GM12891 (cell line): Measurements from ENCODE around the gene TMEM245.
A peak's percentile ranks its signal among the peaks of the same experiment; 100 is the strongest.

Source experiments
- DNase-seq: peaks from one replicate; pipeline ENCODE4 v3.0.0; 2011; ENCODE audit warnings: low spot score; ENCODE audit not compliant: insufficient read length
- FAIRE-seq: peaks from 2 replicates; lab custom pipeline; 2011; peaks lifted over from hg19 to GRCh38; lab: Jason Lieb, UNC
- PAX5 ChIP-seq: IDR thresholded peaks from 2 replicates; pipeline ENCODE4 v1.6.1; 2011; ENCODE audit warnings: low read length, moderate library complexity, mild to moderate bottlenecking; ENCODE audit not compliant: insufficient read depth, severe bottlenecking
- POLR2A ChIP-seq: IDR thresholded peaks from 2 replicates; pipeline ENCODE4 v1.6.1; 2011; ENCODE audit warnings: low read depth, low read length, control low read depth
- POLR2AphosphoS5 ChIP-seq: IDR thresholded peaks from 2 replicates; pipeline ENCODE4 v1.6.1; 2011; ENCODE audit warnings: low read depth, low read length, control low read depth
- POU2F2 ChIP-seq: IDR thresholded peaks from 2 replicates; pipeline ENCODE4 v1.6.1; 2011; ENCODE audit warnings: low read depth, mild to moderate bottlenecking, control low read depth, low read length, moderate library complexity
- SPI1 ChIP-seq: IDR thresholded peaks from 2 replicates; pipeline ENCODE4 v1.6.1; 2011; ENCODE audit warnings: low read depth, low read length, control low read depth
- TAF1 ChIP-seq: IDR thresholded peaks from 2 replicates; pipeline ENCODE4 v1.6.1; 2011; ENCODE audit warnings: low read depth, low read length, control low read depth

The TMEM245 gene

GRCh38 chr9:109011231-109011671 is 108.5 kb downstream of the TMEM245 start:
- FAIRE-seq (no peak), DNase-seq (no peak)
- TF ChIP-seq TAF1 (no peak), POLR2A (no peak), POLR2AphosphoS5 (no peak), SPI1 (no peak)

DNA sequence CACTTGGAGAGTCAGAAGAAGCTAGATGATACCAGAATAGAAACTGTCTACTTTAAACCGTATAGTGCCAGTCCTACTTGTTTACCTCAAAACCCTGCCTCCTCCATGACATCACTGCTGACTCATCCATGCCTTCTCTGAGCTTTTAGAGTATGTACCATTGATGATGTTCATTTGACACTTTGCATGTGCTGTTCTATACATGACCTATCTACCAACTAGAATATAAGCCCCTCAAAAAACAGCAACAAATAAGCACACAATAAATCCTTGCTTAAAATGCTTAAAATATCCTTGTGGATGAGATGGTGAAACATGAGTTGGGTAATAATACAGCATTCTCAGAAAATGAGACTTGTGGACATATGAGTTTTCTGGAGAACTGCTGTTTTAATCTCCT is 109.0 kb downstream of the TMEM245 start:
- DNase-seq (no peak), FAIRE-seq (peak; percentile 78)

GRCh38 chr9:109005678-109006077 is 114.1 kb downstream of the TMEM245 start:
- no peak for FAIRE-seq

More for the DNA sequence above, 109.0 kb downstream of the TMEM245 start:
- no peak for TF ChIP-seq SPI1
- no peak for TF ChIP-seq POLR2A
- no peak for TF ChIP-seq TAF1
- no peak for TF ChIP-seq PAX5
- no peak for TF ChIP-seq POLR2AphosphoS5
- no peak for TF ChIP-seq POU2F2

GRCh38 chr9:109003116-109003515 is 116.6 kb downstream of the TMEM245 start:
- TF ChIP-seq SPI1 (no peak), PAX5 (no peak), POLR2A (no peak), POLR2AphosphoS5 (no peak)
- FAIRE-seq (no peak), DNase-seq (no peak)

More at GRCh38 chr9:109005678-109006077, 114.1 kb downstream of the TMEM245 start:
- no peak for DNase-seq
- TF ChIP-seq POLR2AphosphoS5, result no peak
- TF ChIP-seq TAF1, result no peak
- no peak for TF ChIP-seq POLR2A
- no peak for TF ChIP-seq PAX5
- TF ChIP-seq POU2F2, result no peak
- no peak for TF ChIP-seq SPI1

DNA sequence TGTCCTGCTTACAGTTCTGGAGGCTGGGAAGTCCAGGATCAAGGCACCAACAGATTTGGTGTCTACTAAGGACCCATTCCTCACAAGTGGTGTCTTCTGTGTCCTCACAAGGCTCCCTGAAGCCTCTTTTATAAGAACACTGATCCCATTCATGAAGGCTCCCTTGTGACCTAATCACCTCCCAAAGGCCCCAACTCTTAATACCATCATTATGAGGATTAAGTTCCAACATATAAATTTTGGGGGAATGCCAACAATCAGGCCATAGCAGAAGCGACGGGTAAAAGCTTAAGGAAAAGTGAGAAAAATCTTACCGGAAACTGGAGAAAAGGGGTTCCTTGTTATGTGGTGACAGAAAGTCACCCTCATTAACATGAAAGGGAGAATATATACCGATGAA is 117.6 kb downstream of the TMEM245 start:
- DNase-seq (no peak), FAIRE-seq (no peak)
- no peak for TF ChIP-seq SPI1
- no peak for TF ChIP-seq POLR2AphosphoS5
- TF ChIP-seq PAX5, result no peak
- no peak for TF ChIP-seq TAF1
- TF ChIP-seq POLR2A, result no peak

DNA sequence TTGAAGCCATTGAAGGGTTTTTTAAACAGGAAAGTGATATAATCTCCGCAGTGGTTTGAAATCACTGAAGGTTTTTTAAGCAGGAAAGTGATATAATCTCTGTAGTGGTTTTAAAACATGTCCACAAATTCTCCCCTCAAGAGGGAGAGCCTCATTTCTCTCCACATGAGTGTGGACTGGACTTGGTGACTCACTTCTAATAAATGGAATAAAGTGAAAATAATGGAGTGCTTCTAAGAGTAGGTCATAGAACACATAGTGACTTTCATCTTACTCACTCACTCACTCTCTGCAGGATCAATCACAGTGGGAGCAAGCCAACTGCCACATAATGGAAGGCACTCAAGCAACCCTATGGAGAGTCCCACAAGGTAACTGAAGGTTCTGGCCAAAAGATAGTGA is 118.5 kb downstream of the TMEM245 start:
- DNase-seq (no peak), FAIRE-seq (no peak)
- TF ChIP-seq SPI1 (no peak), POLR2A (no peak), POU2F2 (no peak), POLR2AphosphoS5 (no peak), TAF1 (no peak), PAX5 (no peak)

- DNase-seq (no peak), FAIRE-seq (no peak)
- TF ChIP-seq POLR2AphosphoS5 (no peak), TAF1 (no peak), SPI1 (no peak), POU2F2 (no peak), PAX5 (no peak), POLR2A (no peak)
Measured at GRCh38 chr9:108997112-108997511, 122.6 kb downstream of the TMEM245 start.

GRCh38 chr9:108996643-108997042 is 123.1 kb downstream of the TMEM245 start:
- no peak for TF ChIP-seq POLR2AphosphoS5
- TF ChIP-seq POU2F2, result no peak
- TF ChIP-seq TAF1, result no peak
- TF ChIP-seq PAX5, result no peak
- no peak for TF ChIP-seq SPI1
- no peak for TF ChIP-seq POLR2A
- DNase-seq (no peak), FAIRE-seq (no peak)

- no peak for TF ChIP-seq TAF1
- peak; percentile 85 for TF ChIP-seq SPI1
- FAIRE-seq, result peak; percentile 71
Measured at GRCh38 chr9:108994695-108995094, 125.1 kb downstream of the TMEM245 start.

DNA sequence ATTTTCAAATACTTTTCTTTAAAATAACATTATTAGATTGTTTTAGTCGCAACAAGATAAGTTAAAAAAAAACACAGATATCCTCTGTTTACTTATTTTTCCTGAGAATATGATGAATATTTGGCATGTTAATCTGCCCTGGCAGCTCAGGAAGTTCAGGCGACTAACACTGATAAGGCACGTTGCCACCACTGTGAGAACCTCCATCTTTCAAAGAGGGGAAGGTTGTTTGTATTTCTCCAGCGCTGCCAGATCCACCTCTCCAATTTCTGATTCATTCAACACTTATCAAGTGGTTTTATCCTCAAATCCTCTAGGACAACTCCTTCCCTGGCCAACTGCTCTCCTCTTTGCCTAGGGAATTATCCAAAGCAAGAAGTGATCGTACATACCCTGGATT is 128.3 kb downstream of the TMEM245 start:
- TF ChIP-seq POU2F2 (no peak), PAX5 (no peak), SPI1 (no peak), POLR2A (no peak), TAF1 (no peak), POLR2AphosphoS5 (no peak)
- no peak for DNase-seq
- no peak for FAIRE-seq

More at GRCh38 chr9:108994695-108995094, 125.1 kb downstream of the TMEM245 start:
- DNase-seq, result no peak

GRCh38 chr9:108983885-108984284 is 135.9 kb downstream of the TMEM245 start:
- DNase-seq (no peak), FAIRE-seq (no peak)
- no peak for TF ChIP-seq POLR2A
- TF ChIP-seq POLR2AphosphoS5, result no peak
- no peak for TF ChIP-seq TAF1
- TF ChIP-seq PAX5, result no peak
- no peak for TF ChIP-seq POU2F2
- TF ChIP-seq SPI1, result no peak
